Measurements from ENCODE around the gene FBXL16. TPM values are rescaled to one million over a fixed set of nuclear protein-coding genes. Genes with fewer than 3 reads are reported as not detected.
A peak's percentile ranks its signal among the peaks of the same experiment; 100 is the strongest.

Gene FBXL16
- total RNA-seq, 1 donor from 2014 or later: not detected

DNA sequence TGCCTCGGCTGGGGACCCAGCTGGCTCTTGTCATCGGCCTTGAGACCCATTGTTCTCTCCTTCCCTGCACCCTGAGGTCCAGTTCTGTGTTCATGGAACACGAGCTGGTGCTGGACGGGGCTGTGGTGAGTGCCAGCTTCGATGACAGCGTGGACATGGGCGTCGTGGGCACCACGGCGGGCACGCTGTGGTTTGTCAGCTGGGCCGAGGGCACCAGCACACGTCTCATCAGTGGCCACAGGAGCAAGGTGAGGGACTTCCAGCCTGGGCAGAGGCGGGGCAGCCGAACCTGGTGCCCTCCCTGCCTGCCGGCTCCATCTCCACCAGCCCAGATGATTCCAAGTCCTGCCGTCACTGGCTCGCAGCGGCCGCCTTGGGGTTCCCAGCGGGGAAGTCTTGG is 43.0 kb downstream of the FBXL16 start:
- no peak for DNase-seq (ENCODE audit: low spot score)

DNA sequence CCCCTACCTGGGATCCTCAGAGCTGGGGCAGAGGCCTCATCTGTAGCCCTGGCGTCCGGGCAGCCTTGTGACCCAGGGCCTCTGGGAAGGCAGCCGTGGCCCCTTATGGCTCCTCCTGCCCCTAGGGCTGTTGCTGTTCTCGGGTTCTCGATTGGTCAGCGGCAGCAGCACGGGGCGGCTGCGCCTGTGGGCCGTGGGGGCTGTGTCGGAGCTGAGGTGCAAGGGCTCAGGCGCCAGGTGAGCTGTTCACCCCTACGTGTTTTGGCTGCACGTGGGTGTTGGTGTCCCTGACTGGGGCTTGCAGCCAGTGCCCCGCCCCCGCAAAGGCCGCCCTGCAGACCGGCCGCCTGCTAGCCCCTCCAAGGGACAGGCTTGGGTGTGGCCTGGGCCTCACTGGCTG is 43.5 kb downstream of the FBXL16 start:
- DNase-seq (ENCODE audit: low spot score): no peak

DNA sequence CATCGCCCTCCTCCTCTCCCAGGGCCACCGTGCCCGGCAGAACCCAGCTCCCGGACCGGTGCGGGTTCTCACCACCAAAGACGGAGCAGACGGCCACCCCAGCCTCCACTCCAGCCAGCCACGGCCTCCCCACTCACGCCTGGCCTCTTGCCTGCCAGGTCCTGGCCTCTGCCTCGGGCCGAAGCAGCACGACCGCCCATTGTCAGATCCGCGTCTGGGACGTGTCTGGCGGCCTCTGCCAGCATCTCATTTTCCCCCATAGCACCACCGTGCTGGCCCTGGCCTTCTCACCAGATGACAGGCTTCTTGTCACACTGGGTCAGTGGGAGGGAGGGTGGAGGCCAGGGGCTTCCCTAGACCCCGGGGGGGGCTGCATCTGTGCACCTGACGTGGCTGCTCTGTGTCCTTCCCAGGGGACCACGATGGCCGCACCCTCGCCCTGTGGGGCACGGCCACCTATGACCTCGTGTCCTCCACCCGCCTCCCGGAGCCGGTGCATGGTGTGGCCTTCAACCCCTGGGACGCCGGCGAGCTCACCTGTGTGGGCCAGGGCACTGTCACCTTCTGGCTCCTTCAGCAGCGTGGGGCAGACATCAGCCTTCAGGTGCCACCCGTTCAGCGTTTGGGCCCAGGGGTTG is 44.3 kb downstream of the FBXL16 start:
- DNase-seq (ENCODE audit: low spot score): no peak

DNA sequence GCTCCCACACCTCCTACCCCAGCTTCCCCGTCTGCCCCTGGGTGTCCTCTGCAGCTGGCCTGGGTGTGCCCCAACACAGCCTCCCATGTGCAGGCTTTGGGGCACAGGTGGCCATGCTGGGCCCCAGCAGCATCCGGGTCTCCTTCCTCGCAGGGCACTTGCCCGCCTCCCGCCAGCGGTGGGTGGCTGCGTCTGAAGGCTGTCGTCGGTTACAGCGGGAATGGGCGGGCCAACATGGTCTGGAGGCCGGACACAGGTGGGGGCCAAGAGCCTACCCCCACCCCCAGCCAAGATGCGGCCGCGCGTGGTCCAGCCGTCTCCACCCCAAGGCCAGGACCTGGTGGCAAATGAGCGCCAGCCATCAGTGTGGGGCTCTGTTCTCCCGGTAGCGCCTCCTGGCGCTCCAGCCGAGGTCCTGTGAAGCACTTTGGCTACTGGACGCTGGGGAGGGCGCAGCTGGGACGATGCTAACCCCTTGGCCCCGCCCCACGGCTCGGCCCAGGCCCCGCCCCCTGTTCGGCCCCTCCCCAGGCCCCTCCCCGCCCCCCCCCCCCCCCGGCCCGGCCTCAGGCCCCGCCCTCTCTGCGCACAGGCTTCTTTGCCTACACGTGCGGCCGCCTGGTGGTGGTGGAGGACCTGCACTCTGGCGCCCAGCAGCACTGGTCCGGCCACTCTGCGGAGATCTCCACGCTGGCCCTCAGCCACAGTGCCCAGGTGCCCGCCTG is 45.0 kb downstream of the FBXL16 start:
- peak; percentile 66 for DNase-seq (ENCODE audit: low spot score)

DNA sequence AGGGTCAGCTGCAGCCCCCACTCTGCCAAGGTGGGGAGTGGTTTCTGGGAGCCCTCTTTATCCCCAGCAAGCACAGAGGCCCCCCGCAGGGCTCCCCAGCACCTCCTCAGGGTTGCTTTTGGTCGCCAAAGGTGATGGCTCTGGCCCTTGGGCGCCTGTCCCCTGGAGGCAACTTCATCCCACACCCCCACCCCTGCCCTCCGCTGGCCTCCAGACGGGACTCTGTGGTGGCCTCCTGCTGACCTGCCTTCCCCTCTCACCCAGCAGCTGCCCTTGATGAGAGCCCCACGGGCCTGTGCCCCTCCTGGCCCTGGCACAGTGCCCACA is 45.5 kb downstream of the FBXL16 start:
- DNase-seq (ENCODE audit: low spot score): no peak

DNA sequence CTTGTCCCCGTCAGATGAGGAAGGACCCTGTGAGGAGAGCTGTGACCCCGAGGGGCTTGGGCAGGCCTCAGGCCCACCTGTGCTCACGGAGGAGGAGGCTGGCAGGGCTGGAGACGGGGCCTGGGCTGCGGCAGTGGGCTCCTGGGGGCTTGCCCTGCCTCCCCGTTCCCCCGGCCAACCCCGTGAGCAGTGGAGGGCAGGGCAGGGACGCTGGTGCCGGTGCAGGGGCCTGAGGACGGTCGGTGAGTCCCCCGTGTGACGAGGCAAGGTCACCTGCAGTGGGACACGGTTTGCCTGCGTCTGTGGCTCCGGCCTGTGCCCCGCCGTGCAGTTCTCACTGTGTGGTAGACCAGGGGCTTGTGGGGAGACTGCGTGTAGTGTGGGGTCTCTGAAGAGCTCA is 46.0 kb downstream of the FBXL16 start:
- DNase-seq (ENCODE audit: low spot score): no peak

DNA sequence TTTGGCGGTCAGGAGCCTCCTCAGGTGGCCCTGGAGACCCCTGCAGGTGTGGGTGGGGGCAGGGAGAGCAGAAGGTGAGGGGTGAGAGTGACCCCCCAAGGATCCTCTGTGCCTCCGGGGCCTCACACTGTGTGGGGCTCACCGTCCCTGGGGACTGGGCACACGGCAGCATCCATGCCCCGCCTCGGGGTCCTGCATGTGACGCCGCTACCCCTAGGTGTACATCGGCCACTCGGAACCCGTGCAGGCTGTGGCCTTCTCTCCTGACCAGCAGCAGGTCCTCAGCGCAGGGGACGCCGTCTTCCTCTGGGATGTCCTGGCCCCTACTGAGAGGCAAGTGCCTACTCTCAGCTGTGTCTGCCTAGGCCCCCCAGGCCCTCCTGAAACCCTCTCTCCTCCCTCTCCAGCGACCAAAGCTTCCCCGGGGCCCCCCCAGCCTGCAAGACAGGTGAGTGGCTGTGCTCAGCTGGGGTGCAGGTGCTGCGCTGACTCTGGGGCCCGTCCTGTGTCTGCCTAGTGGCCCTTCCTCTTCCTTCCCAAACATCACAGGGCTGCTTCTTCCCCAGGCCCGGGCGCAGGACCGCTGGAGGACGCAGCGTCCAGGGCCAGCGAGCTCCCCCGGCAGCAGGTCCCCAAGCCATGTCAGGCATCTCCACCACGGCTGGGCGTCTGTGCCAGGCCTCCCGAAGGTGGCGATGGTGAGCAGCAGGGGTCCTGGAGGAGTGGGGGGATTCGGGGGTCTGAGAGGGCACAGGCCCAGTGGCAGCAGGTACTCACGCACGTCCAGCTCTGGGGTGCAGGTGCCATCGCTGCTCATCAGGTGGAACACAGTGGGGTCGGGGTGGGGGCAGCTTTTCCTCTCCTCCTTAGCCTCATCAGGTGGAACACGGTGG is 46.7 kb downstream of the FBXL16 start:
- no peak for DNase-seq (ENCODE audit: low spot score)

DNA sequence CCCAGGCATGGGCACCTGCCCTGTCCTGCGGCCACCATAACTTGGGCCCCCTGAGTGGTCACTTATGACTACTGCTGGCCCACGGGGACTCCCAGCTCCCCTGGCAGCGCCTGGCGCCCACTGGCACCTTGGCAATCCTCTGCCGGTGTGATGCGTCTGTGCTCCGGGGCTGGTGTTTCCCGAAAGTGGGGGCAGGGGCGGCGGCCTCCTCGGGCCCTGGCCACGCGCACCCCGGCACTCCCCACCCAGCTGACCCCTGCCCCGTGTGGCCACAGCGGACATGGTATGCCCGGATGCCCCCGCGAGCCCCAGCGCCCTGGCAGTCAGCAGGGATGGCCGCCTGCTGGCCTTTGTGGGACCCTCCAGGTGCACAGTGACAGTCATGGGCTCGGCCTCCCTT is 48.1 kb downstream of the FBXL16 start:
- no peak for DNase-seq (ENCODE audit: low spot score)

DNA sequence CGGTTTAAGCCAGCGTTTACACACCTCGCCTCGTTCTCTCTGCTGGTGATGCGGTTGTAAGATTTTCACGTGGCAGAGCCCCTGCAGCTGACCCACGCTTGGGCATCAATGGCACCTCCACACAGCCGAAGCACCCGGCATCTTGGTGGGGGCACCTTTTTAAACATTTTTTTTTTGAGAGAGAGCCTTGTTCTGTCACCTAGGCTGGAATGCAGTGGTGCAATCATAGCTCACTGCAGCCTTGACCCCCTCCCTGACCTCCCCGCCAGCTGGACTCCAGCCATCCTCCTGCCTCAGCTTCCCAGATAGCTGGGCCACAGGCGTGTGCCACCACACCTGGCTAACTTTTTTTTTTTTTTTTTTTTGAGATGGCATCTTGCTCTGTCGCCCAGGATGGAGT is 51.6 kb downstream of the FBXL16 start:
- DNase-seq (ENCODE audit: low spot score): no peak

DNA sequence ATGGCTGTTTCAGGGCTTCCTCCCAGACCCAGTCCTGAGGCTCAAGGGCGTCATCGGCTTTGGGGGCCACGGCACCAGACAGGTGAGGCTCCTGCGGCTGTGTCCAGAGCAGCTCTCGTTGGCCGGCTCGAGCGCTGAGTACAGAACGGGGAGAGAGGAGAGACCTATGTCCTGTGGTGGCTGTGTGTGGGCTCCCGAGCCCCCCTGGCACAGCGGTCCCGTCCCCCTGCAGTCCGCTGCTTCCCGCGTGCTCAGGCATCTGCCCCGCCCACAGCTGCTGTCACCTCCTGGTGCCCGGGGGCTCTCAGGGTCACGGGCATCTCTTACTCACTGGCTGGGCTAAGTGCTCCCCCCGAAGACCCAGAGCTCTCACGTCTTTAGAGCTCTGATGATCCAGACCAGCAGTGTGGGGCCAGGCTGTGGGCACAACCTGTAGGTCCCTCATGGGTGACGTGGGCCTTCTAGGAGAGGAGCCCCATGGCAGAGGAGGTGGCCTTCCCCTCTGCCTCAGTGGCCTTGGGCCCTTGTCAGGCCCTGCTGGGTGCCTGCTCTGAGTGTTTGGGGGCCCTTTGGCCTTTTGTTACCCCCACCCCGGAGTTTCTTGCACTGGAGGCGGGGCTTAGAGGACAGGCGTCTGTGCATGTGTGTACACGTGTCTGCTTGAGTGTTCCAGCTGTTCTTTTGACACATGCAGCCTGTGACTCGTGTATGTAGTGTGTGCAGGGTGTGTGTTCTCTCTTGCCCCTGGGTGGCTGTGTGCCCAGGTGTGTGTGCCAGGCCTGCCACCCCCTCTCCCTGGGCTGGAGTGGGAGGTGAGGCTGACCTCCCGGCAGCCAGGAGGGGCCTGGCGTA is 52.9 kb downstream of the FBXL16 start:
- DNase-seq (ENCODE audit: low spot score): no peak

DNA sequence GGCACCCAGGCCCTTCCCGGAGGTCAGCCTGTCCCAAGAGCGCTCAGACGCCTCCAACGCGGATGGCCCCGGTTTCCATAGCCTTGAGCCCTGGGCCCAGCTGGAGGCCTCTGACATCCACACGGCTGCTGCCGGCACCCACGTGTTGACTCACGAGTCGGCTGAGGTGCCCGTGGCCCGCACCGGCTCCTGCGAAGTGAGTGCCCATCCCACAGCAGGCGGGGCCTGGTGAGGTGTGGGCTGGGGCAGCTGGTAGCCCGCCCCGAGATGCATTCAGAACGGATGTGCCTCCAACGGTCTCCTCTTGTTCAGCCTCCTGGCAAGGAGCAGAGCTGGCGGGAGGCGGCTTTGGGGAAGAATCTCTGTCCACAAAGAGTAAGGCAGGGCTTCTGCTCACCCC is 53.8 kb downstream of the FBXL16 start:
- no peak for DNase-seq (ENCODE audit: low spot score)

DNA sequence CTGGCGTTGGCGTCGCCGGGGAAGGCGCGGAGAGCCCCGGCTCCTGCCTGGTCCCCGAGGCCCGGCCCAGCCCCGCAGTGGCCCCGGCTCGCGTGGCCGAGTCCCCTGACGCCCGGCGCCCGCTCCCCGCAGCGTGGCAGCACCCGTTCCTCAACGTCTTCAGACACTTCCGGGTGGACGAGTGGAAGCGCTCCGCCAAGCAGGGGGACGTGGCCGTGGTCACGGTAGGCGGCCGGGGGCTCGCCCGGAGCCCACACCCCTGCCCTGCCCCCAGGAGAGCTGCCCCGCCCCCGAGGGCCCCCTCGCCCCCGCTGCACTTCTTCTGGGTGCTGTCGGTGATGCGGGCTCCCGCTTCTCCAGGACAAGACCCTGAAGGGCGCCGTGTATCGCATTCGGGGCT is 56.0 kb downstream of the FBXL16 start:
- DNase-seq (ENCODE audit: low spot score): no peak

DNA sequence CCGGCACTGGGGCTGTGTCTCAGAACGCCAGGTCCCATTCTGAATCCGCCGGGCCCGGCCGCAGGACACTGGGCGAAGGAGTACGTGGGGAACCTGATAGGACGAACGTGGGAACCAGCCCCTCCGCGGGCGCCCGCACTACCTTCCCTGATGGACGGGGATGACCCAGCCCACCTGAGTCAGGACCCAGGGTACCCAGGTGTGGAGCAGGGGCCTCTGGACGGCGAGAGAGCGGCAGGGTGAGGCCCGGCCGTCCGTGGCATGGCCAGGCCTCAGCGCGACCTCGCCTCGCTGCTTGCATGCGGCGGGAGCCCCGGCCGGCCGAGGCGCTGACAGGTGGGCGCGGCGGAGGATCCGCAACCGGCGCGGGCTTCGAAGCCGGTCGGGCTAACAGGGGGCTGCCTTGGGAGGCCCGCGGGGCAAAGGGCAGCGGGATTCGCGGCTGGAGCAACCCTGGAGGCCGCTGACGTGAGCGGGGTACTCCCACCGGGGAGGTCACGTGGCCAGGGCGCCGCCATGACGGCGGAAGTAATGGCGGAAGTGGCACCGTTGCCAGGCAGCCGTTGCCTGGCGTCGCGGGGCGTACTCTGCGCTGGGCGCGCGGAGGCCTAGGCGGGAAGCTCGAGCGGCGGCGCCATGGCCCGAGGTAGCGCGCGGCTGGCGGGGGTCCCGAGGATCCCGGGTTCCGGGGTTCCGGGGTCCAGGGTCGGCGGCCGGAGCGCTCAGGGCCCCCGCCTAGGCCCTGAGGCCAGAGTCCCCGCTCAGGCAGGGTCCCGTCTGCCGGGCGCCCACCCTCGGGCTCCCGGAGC is 56.6 kb downstream of the FBXL16 start, which contains the start of gene WDR90:
Gene WDR90, plus strand, starts transcription at position 585 of the 809 bp plus-strand sequence. Its CDS starts 52 bp downstream, at position 637.
- peak; percentile 95 for DNase-seq (ENCODE audit: low spot score)

DNA sequence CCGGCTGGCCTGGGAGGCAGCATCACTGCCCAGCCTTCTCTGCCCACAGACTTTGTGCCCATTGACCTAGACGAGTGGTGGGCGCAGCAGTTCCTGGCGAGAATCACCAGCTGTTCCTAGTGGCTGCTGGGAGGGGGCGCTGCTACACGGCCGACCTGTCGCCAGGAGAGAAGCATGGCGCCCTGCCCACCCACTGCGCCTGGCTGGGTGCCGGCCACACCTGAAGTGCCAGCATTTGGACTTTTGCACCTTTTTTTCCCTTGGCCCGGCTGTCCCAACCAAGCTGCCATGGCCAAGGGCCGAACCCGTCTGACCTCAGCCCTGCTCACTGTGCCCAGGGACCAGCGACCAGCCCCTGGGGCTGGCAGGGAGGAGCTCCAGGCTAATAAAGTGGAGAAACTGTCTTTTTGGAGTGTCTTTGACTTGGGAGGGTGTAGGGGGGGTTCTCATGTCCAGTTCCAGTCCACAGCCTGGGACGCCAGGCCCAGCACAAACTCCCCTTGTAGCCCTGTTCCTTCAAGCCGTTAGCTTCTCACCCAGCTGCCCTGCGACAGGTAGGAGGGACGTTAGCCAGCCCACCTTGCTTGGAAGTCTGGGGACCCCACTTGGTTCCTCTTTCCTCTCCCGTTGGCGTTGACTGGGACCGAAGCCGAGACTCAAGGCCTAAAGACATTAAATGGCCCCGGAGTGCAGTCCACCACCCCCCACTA is 57.4 kb downstream of the FBXL16 start:
- no peak for DNase-seq (ENCODE audit: low spot score)

DNA sequence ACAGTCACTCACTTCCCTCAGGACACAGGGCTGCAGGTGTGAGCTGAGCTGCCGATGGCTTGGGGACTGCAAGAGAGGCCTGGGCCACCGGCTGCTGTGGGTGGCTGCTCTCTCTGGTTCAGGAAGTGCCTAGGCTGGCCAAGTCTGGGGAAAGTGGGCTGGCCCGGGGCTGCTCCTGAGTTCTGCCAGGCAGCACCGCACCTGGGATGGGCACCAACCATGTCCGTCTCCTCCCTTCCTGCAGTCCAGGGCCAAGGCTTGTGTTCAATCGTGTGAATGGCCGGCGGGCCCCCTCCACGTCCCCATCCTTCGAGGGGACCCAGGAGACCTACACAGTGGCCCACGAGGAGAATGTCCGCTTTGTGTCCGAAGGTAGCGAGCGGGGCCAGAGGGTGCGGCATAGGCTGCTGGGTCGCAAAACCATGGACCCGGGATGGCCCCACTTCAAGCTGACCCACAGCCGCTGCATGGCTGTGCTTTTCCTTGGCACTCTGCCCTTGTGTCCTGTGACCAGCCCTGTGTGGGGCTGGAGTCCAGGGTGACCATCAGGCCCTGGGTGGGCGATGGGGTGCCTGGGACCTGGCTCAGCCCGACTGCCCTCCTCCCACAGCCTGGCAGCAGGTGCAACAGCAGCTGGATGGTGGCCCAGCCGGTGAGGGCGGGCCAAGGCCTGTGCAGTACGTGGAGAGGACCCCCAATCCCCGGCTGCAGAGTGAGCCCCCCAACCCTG is 58.3 kb downstream of the FBXL16 start:
- DNase-seq (ENCODE audit: low spot score): no peak

DNA sequence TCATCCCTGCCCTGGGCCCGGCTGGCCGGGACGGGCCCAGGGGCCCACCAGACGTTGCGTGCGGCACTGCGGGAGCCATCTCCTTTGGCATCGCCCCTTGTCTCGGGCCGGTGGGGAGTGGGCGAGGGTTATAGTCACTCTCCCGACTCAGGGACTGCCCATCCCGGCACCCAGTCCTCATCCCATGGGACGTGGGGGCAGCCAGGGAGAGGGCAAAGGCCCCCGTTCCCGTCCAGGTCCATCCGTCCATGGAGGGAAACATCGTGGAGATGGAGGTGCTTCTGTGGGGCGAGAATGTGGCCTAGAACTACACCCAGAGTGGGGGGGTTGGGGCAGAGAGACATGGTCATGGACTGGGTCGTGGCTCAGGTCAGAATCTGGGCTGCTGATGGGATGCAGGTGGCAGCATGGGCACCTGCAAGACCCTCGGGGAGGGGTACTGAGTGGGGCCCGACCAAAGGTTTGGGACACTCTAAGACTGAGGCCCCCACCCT is 58.9 kb downstream of the FBXL16 start:
- no peak for DNase-seq (ENCODE audit: low spot score)

DNA sequence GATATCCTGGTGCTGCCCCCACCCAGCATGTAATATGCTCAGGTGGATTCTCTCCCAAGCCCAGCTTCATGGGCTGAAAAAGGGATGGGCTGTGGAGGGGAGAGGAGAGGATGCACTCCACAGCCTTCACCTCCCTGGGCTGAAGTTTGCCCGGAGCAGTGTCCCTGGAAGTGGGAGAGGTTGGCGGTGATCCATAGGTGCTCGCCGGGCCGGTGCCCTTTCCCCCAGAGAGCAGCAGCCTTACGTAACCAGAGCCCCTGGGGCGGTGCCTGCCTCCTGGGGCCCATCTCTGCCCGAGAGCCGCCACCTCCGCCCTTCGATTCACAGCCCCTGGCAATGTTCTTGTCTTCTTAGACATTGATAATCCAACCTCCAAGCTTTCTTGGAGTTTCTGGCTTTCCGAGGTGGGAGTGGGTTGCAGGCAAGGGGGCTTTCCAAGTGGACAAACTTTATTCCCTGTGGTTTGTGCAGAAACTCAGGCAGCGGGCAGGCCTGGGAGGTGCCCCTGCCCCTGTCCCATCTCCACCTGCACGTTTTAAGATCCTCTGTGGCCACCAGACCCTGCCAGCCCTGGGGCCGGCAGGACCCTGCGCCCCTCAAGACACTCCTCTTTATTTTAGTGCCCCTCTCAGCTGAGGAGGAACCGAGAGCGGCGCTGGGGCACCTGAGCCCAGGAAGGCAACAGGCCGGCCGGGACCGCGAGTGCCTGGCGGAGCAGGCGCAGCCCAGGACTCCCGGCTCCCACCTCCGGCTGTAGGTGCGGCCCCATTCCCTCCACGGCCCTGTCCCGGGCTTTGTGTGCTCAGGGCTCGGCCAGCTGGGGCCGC is 59.5 kb downstream of the FBXL16 start:
- no peak for DNase-seq (ENCODE audit: low spot score)

DNA sequence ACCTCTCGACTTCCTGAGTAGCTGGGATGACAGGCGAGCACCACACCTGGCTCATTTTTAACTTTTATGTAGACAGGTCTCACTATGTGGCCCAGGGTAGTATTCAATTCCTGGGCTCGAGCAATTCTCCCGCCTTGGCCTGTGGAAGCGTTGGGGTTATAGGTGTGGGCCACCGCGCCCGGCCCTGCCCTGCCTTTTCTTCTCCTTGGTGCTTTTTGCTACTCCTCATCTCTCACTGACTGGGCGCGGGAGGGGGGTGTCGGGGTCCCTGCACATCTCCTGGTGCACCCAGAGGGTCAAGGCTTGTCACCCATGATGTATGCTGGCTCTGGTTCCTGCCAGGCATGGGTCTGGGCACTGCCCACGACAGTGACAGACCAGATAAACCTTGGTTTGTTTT is 61.0 kb downstream of the FBXL16 start:
- no peak for DNase-seq (ENCODE audit: low spot score)

DNA sequence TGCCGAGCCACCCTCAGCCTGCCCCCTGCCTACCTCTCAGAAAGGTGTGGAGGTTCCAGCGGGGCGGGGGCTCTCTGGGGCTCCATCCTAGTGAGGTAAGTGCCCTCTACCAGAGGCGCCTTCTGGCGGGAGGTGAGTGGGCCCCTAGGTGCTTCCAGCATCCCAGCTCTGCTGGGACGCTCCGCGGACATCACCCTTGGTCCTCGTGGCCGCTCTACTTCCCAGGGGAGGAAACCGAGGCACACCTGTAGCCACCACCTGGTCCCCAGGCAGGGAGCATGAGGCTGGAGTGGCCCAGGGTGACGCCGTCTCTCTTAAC is 62.6 kb downstream of the FBXL16 start:
- no peak for DNase-seq (ENCODE audit: low spot score)

All from umbilical cord (tissue), 2 donors.